Gastrocnemius medialis (tissue), 4 donors: ENCODE measurements around the gene CRIP1. TPM values are rescaled to one million over a fixed set of nuclear protein-coding genes. Genes with fewer than 3 reads are reported as not detected.

Experiments used
- ATAC-seq, 2 donors: fragments of 150-250 bp; one replicate each; pipeline ENCODE4 v1.9.1; 2016
- DNase-seq, 2 donors: peaks; one replicate each; pipeline ENCODE4 v3.0.0-alpha.2; 2019
- H3K27ac ChIP-seq, 4 donors: fragments of 200-600 bp; sonication (generic); 1 replicate in 1 of 4; 2 replicates in 3 of 4; pipeline ENCODE4 v1.5.1; 2016 to 2018; ENCODE audit warnings: mild to moderate bottlenecking in 2 of 4, moderate library complexity in 1 of 4
- H3K27me3 ChIP-seq, 3 donors: fragments of 200-600 bp; sonication (generic) in 2 of 3; 1 replicate in 1 of 3; 2 replicates in 2 of 3; pipeline versions ENCODE4 v1.5.1 to v1.6.0; 2016 to 2019; ENCODE audit warnings: mild to moderate bottlenecking in 1 of 3, moderate library complexity in 1 of 3
- H3K36me3 ChIP-seq, 2 donors: fragments of 200-600 bp; sonication (generic) in 1 of 2; one replicate each; pipeline ENCODE4 v1.5.1; 2017 to 2018
- H3K4me1 ChIP-seq, 2 donors: fragments of 200-600 bp; sonication (generic) in 1 of 2; one replicate each; pipeline ENCODE4 v1.5.1; 2016 to 2017; ENCODE audit warnings: mild to moderate bottlenecking in 2 of 2
- H3K4me3 ChIP-seq, 4 donors: fragments of 200-600 bp; sonication (generic) in 3 of 4; 1 replicate in 1 of 4; 2 replicates in 3 of 4; pipeline ENCODE4 v1.5.1; 2016 to 2019; ENCODE audit warnings: mild to moderate bottlenecking in 2 of 4
- H3K9me3 ChIP-seq, 3 donors: fragments of 200-600 bp; sonication (generic) in 2 of 3; 1 replicate in 1 of 3; 2 replicates in 2 of 3; pipeline ENCODE4 v1.5.1; 2016 to 2019
- CTCF ChIP-seq, 5 experiments: fragments of 450-650 bp in 3 of 5; fragments of 200-600 bp in 2 of 5; sonication (generic) in 2 of 5; IDR thresholded peaks in 4 of 5; conservative IDR thresholded peaks in 1 of 5; 1 replicate in 4 of 5; 2 replicates in 1 of 5; pipeline ENCODE4 v1.5.1; 2016 to 2019; ENCODE audit warnings: antibody characterized with exemption in 5 of 5, mild to moderate bottlenecking in 3 of 5, moderate library complexity in 3 of 5
- POLR2A ChIP-seq, 2 donors: fragments of 450-650 bp; IDR thresholded peaks; one replicate each; pipeline ENCODE4 v1.6.1; 2017; ENCODE audit warnings: antibody characterized with exemption in 2 of 2, mild to moderate bottlenecking in 2 of 2, moderate library complexity in 2 of 2
- in situ Hi-C, 4 donors: fragments of 200-750 bp; cut with MboI; loops; one replicate each; pipeline versions ENCODE4 v1.15.0 to v1.8.0; 2017; ENCODE audit warnings: low sequenced_read_pairs in 4 of 4
- intact Hi-C: fragments of 100-400 bp; cut with DNase I; formaldehyde crosslinking; loops from one replicate; pipeline ENCODE4 v1.15.1; 2023; ENCODE audit warnings: low total_unique reads
- total RNA-seq, 4 donors: library from RNA; depleted of rRNA; stranded (reverse); fragments of >200 nt; gene quantifications; one replicate each; pipeline versions ENCODE4 v1.1.0 to v1.2.3, GENCODE V29; 2016

Gene CRIP1
- total RNA-seq, 4 donors from 2014 or later: 2.6 to 7.6 (median 5.3) TPM

- no peaks in the 10 kb centered on the region for H3K36me3 ChIP-seq
- no peaks in the 10 kb centered on the region for H3K27me3 ChIP-seq
- in situ Hi-C loops: no loop called here
- ATAC-seq (no peak), DNase-seq (no peak)
- H3K4me3 ChIP-seq: no peak overlapping the region
- no peaks in the 10 kb centered on the region for H3K9me3 ChIP-seq
- no peak overlapping the region for H3K27ac ChIP-seq
- intact Hi-C loops: no loop called here
- TF ChIP-seq CTCF (IDR thresholded peaks at IDR 0.05 in 4 of 5, conservative IDR thresholded peaks at IDR 0.05 in 1 of 5): no peak
- TF ChIP-seq POLR2A (IDR thresholded peaks at IDR 0.05): no peak
- no peaks in the 10 kb centered on the region for H3K4me1 ChIP-seq
Observed at GRCh38 chr14:105502446-105503295, 16.0 kb downstream of the CRIP1 start.

DNA sequence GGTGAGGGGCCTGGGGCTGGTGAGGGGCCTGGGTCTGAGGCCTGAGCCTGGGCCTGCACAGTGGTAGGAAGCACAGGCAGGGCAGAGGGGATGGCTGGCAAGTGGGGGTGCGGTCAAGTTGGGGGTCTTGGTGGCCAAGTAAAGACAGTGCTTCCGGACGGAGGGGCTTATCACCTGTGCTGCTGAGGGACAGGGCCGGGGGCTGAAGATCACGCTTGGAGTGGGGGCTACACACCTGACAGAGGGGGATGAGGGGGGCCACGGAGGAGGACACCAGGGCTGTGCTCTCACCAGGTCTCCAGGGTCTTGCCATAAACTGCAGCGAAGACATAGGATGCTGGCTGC lies 16.6 kb downstream of the CRIP1 start:
- ATAC-seq (no peak), DNase-seq (no peak)
- Histone ChIP-seq H3K27ac (no peak overlapping the region), H3K36me3 (no peaks in the 10 kb centered on the region), H3K27me3 (no peaks in the 10 kb centered on the region), H3K4me1 (no peaks in the 10 kb centered on the region), H3K9me3 (no peaks in the 10 kb centered on the region), H3K4me3 (no peak overlapping the region)
- in situ Hi-C loops: no loop called here
- TF ChIP-seq POLR2A (IDR thresholded peaks at IDR 0.05): no peak
- no peak for TF ChIP-seq CTCF (IDR thresholded peaks at IDR 0.05 in 4 of 5, conservative IDR thresholded peaks at IDR 0.05 in 1 of 5)
- intact Hi-C loops: no loop called here

GRCh38 chr14:105503935-105504692 lies 17.4 kb downstream of the CRIP1 start:
- DNase-seq (no peak), ATAC-seq (no peak)
- H3K4me3 ChIP-seq: no peak overlapping the region
- H3K27me3 ChIP-seq: peaks cover 0 to 6% (median 0%) of the 10 kb centered on the region in 3 donors
- no peak for TF ChIP-seq POLR2A (IDR thresholded peaks at IDR 0.05)
- TF ChIP-seq CTCF (IDR thresholded peaks at IDR 0.05 in 4 of 5, conservative IDR thresholded peaks at IDR 0.05 in 1 of 5): no peak
- no peak overlapping the region for H3K27ac ChIP-seq
- H3K36me3 ChIP-seq: no peaks in the 10 kb centered on the region
- intact Hi-C loops (no loop called here), in situ Hi-C loops (no loop called here)
- H3K4me1 ChIP-seq: no peaks in the 10 kb centered on the region
- H3K9me3 ChIP-seq: no peaks in the 10 kb centered on the region

DNA sequence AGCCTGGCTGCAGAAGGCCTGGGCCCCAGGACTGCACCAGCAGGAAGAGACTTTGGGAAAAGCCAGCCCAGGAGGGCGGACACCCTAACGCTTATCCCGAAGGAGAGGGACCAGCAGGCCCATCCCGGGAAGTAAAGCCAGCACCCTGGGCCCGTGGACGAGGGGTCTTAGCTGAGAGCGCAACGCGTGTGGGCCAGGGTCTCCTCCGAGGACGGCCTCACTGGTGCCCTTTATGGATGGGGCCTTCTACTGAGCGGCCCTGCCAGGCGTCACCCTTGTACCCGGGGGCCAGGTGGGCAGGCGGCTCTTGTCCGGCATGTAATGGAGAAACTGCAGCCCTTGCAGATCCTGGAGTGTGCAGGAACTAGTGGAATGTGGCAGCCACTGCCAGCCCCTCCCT lies 18.4 kb downstream of the CRIP1 start:
- no peak for DNase-seq
- no peak overlapping the region for H3K27ac ChIP-seq
- no peaks in the 10 kb centered on the region for H3K9me3 ChIP-seq
- H3K4me1 ChIP-seq: no peaks in the 10 kb centered on the region
- ATAC-seq: no peak
- H3K27me3 ChIP-seq: peaks cover 0 to 6% (median 0%) of the 10 kb centered on the region in 3 donors
- H3K36me3 ChIP-seq: no peaks in the 10 kb centered on the region
- in situ Hi-C loops: no loop called here
- intact Hi-C loops: no loop called here
- H3K4me3 ChIP-seq: no peak overlapping the region
- TF ChIP-seq POLR2A (IDR thresholded peaks at IDR 0.05): no peak
- TF ChIP-seq CTCF (IDR thresholded peaks at IDR 0.05 in 4 of 5, conservative IDR thresholded peaks at IDR 0.05 in 1 of 5): no peak
